HG03442 (cell line): Measurements from ENCODE around the gene LAMA3.

Source experiments
- ATAC-seq: cut with Tn5 transposase; IDR thresholded peaks from one replicate; pipeline ENCODE4 v1.9.1; 2021; ENCODE audit warnings: mild to moderate bottlenecking, moderate library complexity; ENCODE audit not compliant: unreplicated experiment

Gene LAMA3

DNA sequence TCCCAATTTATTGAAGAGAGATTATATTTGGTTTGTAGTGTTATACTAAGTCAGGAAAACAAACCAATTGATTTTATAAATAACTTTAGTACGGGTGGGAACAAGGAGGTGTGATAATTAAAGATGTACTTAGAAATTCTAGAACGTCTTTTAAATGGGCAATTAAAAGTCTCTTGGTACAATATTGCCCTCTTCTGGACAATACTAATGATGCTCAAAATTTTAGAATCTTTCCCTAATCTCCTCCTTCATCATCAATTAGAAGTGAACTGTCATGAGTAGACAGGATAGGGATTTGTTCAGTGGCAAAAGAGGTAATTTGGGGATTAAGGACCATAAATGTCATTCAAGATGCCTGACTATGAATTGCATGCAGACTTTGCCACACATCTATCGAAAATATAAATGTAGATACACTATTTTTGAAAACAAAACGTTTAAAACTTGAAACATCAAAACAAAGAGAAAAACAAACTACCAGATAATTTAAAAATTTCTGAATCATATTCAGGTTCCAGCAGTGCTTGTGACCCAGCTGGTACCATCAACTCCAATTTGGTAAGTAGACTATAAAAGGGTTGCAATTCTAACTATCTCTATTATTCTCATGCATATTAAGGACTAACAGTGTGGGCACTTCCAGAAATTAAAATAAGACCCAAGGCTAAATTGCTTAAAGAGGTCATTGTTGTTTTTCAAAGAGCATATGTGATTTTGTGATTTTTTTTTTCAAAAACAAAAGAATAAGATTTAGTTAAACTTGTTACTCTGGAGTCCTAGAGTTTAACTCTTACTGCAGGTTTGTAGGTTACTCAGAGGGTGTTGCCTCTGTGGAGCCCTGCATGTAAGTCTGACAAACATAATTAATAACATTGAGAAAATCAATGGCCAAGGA lies 123.5 kb downstream of the LAMA3 start:
- no peak for ATAC-seq

DNA sequence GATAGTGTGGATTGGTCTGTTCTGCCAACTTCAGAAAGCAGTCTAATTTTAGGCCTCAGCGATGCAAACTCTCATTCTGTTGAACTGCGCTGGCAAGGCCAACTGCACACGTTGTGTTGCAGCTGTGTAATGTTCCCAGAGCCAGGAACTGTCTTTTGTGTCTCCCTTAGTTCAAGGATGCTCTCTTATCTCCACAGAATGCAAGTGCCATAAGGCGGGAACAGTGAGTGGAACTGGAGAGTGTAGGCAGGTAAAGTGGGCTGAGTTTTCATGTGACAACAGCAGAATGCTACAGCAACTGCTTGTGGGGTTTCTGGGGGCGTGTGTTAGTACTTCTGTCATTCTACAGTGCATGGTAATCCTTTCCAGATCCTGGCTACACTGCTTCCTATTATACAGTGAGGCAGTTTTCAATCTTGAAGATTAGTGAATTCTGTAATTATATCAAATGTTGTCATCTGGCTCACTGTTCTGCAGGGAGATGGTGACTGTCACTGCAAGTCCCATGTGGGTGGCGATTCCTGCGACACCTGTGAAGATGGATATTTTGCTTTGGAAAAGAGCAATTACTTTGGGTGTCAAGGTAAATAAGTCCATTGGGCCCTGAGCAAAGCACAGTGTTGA lies 125.8 kb downstream of the LAMA3 start:
- no peak for ATAC-seq

DNA sequence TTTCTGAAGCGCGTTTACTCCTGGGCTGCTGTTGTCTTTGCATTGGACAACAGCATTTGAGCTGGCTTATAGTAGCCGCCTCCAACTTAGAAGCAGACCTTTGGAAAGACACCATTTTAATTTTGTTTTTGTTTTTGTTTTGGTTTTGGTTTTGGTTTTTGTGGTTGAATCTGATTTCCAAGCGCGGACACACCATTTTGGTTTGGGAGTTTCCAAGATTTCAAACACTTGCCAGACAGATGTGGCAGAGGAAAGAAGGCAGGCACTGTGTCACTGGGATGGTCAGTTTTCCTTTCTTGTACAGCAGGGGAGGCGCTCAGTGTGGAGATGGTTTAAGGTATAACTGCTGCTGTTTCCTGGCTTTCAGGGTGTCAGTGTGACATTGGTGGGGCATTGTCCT lies 126.8 kb downstream of the LAMA3 start:
- no peak for ATAC-seq

DNA sequence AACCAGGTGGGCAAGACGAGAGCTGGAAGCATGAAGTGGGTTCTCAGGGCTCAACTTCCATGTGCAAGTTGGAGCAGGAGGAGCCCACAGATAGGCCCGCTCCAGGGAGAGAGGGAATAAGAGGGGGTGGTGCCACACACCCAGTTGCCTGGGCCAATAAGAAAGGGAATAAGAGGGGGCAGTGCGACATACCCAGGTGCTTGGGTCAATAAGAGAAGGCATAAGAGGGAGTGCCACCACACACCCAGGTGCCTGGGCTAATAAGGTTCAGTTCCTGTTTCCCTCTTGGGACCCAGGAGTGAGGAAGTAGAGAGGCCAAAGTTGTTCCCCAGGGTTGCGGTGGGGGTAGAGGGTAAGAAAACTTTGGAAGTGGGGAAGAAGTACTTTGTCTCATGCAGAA lies 127.5 kb downstream of the LAMA3 start:
- no peak for ATAC-seq

DNA sequence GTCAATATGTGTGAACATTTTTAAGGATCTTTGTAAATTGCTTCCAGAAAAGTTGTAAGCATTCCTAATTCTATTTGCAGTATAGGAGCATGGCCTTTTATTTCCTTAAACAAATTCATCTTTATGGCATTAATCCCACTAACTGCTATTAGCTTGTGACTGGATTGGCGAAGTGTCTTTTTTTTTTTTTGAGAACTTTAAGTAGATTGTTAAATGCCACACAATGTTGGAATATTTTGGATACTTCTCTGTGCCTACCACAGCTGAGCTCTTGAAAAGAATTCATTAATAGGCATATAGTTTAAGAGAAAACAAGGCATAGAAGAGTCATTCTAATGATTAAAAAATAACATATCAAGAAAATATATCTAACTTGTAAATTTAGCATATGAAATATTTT lies 129.7 kb downstream of the LAMA3 start:
- no peak for ATAC-seq

DNA sequence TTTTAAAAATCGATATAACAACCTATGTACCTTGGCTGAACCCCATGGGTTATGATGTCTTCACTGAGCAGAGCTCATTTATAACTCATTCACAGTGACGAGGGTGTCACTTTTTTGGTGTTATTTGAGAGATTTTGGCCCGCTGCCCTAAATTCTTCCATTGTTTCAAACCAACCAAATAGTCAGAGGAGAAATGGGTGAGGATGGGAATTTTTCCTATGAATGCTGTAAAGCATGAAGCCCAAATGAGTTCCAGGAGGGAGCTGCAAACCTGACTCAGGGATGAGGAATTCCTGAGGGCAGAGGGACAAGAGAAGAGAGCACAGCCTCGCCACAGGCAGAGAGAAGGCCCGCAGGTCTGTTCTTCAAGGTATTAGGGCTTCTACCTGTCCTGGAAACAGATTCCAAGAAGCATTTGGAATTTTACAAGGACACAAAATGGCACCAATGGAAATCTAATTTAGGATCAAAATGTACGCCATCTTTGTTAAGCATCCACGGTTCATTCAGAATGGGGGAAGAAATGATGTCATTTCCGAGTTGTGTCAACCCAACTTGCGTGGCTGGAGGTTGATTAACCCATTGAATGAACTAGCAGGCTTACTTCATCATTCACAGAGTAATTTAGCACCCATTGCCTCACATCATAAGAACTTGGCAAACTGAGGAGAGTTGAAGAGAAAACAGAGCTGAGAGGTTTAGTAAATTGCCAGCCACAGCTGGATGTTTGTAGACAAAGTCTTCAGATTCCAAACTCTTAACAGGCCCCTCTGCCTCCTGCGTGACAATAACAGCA lies 133.5 kb downstream of the LAMA3 start:
- ATAC-seq, result no peak

DNA sequence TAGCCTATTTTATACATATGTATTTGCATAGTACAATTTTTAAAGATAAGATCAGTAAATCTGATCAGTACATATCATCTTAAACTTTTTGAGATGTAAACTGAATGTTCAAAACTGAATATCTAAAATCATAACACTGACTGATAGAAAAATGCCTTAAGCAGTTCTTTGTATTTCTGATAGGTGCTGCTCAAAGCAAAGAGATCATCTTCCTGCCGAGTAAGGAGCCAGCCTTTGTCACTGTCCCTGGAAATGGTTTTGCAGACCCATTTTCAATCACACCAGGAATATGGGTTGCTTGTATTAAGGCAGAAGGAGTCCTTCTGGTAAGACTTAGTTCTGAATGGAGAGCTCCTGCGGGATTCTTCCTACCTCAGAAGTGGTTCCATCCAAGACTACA lies 135.0 kb downstream of the LAMA3 start:
- ATAC-seq, result no peak

DNA sequence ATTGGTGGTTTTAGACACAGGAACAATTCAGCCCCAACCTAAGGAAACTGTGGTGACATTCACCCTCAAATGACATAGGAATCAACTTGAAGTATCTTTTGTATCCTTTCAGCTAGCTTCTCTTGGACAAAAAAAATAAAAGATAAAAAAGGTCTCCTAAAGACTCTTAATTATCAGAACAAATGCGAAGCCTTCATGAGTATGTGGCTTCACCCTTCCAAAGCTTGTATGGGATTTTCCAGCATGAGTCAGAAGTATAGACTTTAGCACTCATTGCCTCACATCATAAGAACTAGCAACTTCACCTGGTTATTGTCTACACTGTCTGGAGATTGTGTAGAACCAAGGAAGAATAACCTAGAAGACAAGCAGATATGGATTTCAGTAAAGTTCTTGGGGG lies 135.4 kb downstream of the LAMA3 start:
- ATAC-seq, result no peak

DNA sequence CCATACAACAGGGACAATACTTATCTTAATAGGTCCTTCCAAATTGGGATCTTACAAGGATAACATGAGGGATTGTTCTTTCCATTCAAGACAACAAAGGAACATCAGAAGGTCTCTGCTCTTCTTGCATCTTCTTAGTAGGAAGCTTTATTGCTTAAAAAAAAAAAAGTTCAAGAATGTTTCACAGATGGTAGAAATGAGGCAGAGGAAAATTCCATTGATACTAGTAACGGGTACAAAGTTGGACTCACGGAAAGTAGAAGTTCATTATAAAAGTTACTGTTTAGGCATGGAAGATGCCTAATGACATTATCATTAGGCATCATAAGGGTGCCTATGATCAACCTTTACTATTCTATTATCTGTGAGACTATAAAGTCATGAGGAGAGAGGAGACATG lies 136.2 kb downstream of the LAMA3 start:
- no peak for ATAC-seq

DNA sequence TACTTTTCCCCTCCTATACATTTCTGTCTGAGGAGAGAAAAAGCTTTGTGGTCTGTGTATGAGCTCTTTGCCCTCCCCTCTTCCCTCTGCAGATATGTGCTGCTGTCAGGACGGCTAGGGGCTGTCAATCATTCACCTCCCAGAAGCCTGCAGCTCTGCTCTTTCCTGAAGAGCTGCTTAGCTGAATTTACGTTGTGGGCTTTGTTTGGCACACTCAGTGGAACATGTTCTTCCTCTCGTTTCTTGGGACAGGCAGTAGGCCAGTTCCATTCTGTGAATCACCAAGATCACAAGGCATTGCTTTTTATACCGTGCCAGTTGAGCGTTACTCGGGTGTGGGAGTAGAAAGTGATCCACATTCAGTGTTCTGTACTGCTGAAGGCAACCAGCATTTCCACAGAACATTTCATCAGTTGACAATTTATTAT lies 136.7 kb downstream of the LAMA3 start:
- no peak for ATAC-seq

DNA sequence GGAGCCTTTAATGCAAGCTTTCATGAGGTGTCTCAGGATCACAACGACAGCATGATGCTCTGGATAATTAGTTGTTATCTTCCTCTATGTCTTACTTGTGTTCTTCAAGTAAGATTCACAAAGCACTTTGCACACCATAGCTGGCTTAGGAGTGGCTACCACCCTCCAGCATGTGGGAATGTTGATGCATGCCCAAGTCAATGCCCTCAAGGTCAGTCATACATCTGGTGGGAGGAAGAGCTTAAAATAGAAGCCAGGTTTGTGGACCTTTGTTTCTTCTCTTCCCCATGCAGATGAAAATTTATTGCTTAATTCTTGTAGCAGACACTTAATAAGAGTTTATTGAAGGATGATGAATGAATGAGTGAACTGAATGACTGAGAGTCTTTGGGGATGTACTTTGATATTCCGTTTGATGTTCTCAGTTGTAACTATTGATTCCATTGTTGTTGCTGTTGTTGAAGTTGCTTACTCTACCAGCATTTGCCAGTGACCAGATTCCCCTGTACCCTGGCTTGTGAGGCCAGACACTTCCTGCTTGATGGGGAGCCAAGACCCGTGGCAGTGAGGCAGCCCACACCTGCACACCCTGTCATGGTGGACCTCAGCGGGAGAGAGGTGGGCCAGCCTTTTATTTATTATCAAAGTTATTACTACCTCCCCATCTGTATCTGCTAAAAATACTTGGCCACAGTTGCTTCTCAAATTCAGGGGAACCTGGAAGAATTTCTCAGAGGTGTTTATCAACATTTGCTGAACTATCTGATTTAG lies 137.8 kb downstream of the LAMA3 start:
- ATAC-seq, result no peak

DNA sequence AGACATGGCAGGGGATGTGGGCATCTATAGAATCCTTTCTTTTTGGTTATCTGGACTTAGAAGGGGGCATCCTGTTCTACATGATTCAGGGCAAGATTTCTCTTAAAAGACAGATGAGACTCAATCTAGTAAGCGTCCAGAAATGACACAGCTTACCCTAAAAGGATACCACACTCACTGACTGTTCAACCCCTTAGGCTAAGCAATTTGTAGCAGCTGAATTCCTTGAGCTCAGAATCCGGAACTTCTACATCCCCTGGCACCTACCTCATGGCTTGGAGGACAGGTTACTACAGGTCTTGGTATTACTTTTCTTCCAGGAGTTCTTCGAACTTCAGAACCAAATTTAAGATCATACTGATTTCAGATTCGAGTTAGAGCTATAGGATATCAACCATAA lies 138.4 kb downstream of the LAMA3 start:
- ATAC-seq, result no peak

DNA sequence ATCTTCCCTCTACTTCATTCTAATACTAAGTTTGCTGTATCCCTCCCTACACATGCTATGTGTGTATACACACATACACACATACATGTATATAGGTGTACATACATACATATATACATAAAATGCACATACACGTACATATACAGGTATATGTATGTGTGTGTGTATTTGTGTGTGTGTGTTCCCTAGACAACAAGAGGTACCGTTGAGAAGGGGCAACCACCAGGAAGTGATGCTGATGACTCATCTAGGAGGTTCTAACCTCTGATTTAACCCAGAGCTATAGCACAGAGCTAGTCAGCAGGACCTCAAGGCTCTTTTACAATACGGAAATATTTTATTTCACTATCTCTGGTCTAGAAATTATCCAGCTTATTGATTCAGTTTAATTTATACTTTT lies 139.2 kb downstream of the LAMA3 start:
- peak; percentile 98 for ATAC-seq

DNA sequence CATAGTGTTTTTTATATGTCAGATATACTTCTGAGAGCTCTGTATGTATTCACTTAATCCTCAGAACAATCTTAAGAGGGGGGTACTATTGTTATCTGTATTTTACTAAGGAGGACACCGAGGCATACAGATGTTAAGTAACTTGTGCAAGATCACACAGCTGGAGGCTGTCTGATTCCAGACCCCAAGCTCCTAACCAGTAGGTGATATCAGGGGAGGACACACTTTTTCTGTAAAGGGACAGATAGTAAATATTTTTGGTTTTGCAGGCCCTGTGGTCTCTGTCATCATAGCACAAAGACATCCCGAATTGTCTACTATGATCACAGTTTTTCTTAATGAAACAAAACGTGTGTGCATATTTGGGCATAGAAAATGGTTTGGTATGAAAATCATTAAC lies 143.7 kb downstream of the LAMA3 start:
- ATAC-seq, result no peak

DNA sequence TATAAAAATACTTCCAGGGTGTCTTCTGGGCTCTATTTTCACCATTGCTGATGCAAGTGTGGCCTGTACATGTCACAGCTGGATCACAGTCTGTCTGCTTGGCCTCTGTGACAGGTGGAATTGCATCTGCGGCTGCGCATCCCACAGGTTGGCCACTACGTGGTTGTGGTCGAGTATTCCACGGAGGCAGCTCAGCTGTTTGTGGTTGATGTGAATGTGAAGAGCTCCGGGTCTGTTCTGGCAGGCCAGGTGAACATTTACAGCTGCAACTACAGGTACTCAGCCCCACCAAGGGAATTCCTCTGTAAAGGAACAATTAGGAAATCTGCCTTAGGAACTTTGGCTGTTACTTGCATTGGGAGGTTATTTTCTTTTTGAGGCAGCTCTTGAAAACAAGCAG lies 144.5 kb downstream of the LAMA3 start:
- ATAC-seq, result no peak

DNA sequence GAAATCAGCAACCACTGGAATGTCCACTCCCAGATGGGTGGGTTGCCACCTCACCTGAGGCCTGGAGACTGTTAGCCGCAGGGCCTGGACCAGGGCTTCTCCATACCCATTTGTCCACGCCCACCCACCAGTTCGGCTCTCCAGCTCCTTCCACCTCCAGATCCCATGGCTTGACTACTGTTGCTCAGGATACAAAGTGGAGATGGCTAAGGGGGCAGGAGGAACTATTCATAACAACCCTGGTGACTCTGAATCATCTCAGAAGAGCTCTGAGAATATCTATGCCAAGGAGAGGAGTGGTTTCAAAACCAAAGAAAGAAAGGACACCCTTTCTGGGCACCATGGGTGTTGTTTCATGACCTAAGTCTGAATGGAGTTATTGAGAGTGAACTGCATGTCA lies 145.8 kb downstream of the LAMA3 start:
- no peak for ATAC-seq

DNA sequence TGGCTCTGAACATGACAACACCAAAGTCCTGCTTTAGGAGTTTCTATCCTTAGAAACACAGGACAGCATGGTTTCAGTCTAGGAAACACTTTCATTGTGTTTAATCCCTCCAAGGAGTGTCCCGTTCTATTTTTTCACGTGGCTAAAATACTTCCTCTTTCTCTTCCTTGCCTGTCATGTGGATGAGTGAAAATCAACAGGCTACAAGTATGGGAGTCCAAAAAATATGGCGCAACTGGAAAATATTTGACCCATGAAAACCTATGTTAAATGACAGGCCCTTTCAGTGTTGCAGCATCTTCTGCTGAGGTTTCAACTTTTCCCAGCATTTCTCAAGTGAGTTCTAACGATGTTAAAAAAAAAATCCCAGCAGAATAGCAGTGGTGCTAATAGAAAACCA lies 146.3 kb downstream of the LAMA3 start:
- no peak for ATAC-seq

DNA sequence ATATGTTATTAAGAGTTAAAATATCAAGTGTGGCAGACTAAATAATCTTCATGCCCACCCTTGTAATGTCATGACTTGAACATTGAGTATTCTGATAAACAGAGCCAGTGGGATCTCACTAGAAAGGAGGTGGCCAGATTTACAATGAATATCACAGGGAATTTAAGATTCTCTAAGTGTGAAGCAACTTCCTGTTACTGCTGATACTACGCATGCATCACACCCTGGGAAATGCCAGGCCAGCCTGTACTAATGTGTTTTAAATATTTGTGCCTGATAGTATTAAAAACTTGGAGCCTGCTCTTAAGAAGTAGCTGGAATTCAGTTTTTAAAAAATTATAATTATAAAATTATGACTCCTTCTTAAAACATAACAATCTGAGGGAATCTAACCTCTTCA lies 148.3 kb downstream of the LAMA3 start:
- no peak for ATAC-seq

DNA sequence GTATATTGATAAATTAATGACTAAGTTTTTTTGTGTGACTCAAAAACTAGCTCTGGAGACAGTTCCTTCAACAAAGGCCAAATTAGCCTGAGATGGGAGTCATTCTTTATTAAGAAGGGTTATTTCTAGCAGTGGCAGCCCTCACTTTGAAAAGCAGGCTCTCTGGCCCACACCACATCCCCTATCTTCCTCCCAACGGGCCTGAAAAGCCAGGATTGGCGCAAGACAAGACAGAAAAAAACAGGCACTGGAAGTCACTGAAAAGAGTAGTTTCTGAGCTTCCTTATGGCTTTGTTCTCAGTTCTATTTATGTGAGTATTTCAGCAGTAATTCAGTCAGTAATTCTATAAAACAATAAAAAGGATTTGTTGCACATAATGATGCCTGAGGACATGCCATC lies 149.0 kb downstream of the LAMA3 start:
- no peak for ATAC-seq

DNA sequence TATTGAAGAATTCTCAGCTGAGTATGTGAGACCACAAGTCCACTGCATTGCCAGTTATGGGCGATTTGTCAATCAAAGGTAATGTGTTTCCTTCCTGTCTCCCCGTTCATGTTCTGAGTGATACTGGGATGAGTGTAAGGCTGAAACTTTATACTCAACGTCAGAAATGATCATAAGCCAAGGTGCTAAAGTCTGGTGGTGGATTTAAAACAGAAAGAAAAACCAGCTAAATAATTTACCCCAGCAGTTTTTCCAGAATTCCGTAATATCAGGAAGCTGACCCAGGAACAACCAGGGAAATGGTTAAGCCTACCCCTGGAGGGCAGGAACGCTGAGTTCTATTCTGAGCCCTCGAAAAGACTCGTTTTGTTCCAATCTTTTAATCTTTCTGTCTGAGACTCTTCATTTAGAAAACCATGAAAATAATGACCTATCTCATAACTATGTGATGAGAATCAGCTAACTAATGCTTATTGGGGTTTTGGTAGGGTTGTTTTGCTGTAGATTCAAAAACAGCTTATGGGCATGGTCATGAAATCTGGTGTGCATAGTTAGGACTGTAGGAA lies 149.6 kb downstream of the LAMA3 start:
- ATAC-seq, result no peak

DNA sequence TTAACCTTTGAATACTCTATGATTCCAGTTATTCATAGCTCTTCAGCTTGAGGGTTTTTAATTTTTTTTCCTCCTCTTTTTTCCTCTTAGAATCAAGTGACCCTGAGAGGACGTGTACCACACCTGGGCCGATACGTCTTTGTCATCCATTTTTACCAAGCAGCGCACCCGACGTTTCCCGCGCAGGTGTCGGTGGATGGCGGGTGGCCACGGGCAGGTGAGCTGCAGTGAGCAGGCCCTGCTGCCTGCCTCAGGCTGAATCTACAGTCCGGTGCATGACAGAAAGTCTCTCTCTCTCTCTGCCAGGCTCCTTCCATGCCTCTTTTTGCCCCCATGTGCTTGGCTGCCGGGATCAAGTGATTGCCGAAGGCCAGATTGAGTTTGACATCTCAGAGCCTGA lies 153.1 kb downstream of the LAMA3 start:
- no peak for ATAC-seq
